Adrenal gland (tissue), 5 donors: Measurements from ENCODE around the gene CDK6.
"Not testable (repeated sequence)": the region's sequence is repeated elsewhere in the genome, so short reads cannot be mapped to it uniquely, and the experiment has no call there.

Source experiments
- CTCF ChIP-seq, 6 experiments: fragments of 450-650 bp in 4 of 6; fragments of 200-600 bp in 2 of 6; sonication (generic) in 1 of 6; IDR thresholded peaks; 1 replicate in 5 of 6; 2 replicates in 1 of 6; pipeline versions ENCODE4 v1.5.1 to v1.8.0; 2016 to 2021; ENCODE audit warnings: antibody characterized with exemption in 6 of 6, mild to moderate bottlenecking in 2 of 6, moderate library complexity in 1 of 6
- POLR2A ChIP-seq, 2 donors: fragments of 450-650 bp; IDR thresholded peaks; one replicate each; pipeline ENCODE4 v1.6.1; 2017; ENCODE audit warnings: antibody characterized with exemption in 2 of 2, mild to moderate bottlenecking in 2 of 2, moderate library complexity in 1 of 2
- donor health status: DM: no; HTN: no; CAD: no.

GRCh38 chr7:92757311-92757910, 79.0 kb downstream of the CDK6 start:
- not testable (repeated sequence) for TF ChIP-seq CTCF, POLR2A (IDR thresholded peaks at IDR 0.05)
